Kidney epithelial cell (primary cell): ENCODE data around the gene ROR2. TPM values are rescaled to one million over a fixed set of nuclear protein-coding genes. Genes with fewer than 3 reads are reported as not detected.

Experiments used
- DNase-seq: peaks from one replicate; pipeline ENCODE4 v3.0.0-alpha.2; 2010; ENCODE audit warnings: low read depth
- H3K27me3 ChIP-seq: 2 replicates; pipeline ENCODE4 v1.6.0; 2011; ENCODE audit warnings: low read length; ENCODE audit not compliant: control insufficient read depth, insufficient read depth
- H3K36me3 ChIP-seq: 2 replicates; pipeline ENCODE4 v1.5.1; 2011; ENCODE audit warnings: low read length; ENCODE audit not compliant: control insufficient read depth, insufficient read depth
- H3K4me3 ChIP-seq: 2 replicates; pipeline ENCODE4 v1.5.1; 2011; ENCODE audit warnings: low read depth, mild to moderate bottlenecking, control low read depth, low read length
- CTCF ChIP-seq: IDR thresholded peaks from 2 replicates; pipeline ENCODE4 v1.5.1; 2011; ENCODE audit warnings: mild to moderate bottlenecking, moderate library complexity, low read length, control low read depth, inconsistent platforms; ENCODE audit not compliant: insufficient read depth, poor library complexity, severe bottlenecking
- total RNA-seq: library from RNA; depleted of rRNA; stranded (reverse); fragments of >200 nt; gene quantifications from 2 replicates; pipeline ENCODE4 v1.2.3, GENCODE V29; 2015

ROR2 gene
- total RNA-seq, 1 donor from 2014 or later = 1.2 TPM

- TF ChIP-seq CTCF = no peak
- DNase-seq = no peak
- Histone ChIP-seq H3K4me3 (no peak overlapping the region), H3K27me3 (no peaks in the 10 kb centered on the region), H3K36me3 (no peaks in the 10 kb centered on the region)
Measured at GRCh38 chr9:91856419-91856818, 93.6 kb downstream of the ROR2 start.

GRCh38 chr9:91855196-91855595, 94.8 kb downstream of the ROR2 start:
- H3K36me3 ChIP-seq = no peaks in the 10 kb centered on the region
- H3K4me3 ChIP-seq = no peak overlapping the region
- H3K27me3 ChIP-seq = no peaks in the 10 kb centered on the region
- DNase-seq = no peak
- no peak for TF ChIP-seq CTCF

- DNase-seq = no peak
- TF ChIP-seq CTCF = no peak
- no peak overlapping the region for H3K4me3 ChIP-seq
- no peaks in the 10 kb centered on the region for H3K36me3 ChIP-seq
- H3K27me3 ChIP-seq = no peaks in the 10 kb centered on the region
Measured at GRCh38 chr9:91852801-91853347, 97.2 kb downstream of the ROR2 start.

- no peak overlapping the region for H3K4me3 ChIP-seq
- no peak for DNase-seq
- H3K36me3 ChIP-seq = no peaks in the 10 kb centered on the region
- H3K27me3 ChIP-seq = no peaks in the 10 kb centered on the region
- TF ChIP-seq CTCF = no peak
Measured at GRCh38 chr9:91849694-91850093, 100.3 kb downstream of the ROR2 start.

GRCh38 chr9:91848146-91848545, 101.9 kb downstream of the ROR2 start:
- H3K36me3 ChIP-seq = no peaks in the 10 kb centered on the region
- no peak overlapping the region for H3K4me3 ChIP-seq
- no peak for TF ChIP-seq CTCF
- no peak for DNase-seq
- no peaks in the 10 kb centered on the region for H3K27me3 ChIP-seq

GRCh38 chr9:91847581-91848091, 102.4 kb downstream of the ROR2 start:
- no peak overlapping the region for H3K4me3 ChIP-seq
- DNase-seq = peak; percentile 56

More at GRCh38 chr9:91847581-91848091, 102.4 kb downstream of the ROR2 start:
- TF ChIP-seq CTCF = no peak
- H3K36me3 ChIP-seq = no peaks in the 10 kb centered on the region
- H3K27me3 ChIP-seq = no peaks in the 10 kb centered on the region
